COLO668 (cell line): ENCODE measurements around the gene PADI4.
"Not testable (repeated sequence)": the region's sequence is repeated elsewhere in the genome, so short reads cannot be mapped to it uniquely, and the experiment has no call there.

Experiments
- DNase-seq: peaks from one replicate; lab custom pipeline; 2025; ENCODE audit not compliant: unreplicated experiment; lab: John Stamatoyannopoulos, UW

The PADI4 gene

GRCh38 chr1:17313530-17314309 is 5.7 kb downstream of the PADI4 start:
- no peak for DNase-seq

- no peak for DNase-seq
These were observed 6.5 kb downstream of the PADI4 start for GRCh38 chr1:17314491-17314971.

GRCh38 chr1:17315542-17316130 is 7.6 kb downstream of the PADI4 start:
- DNase-seq, result no peak

- no peak for DNase-seq
These were observed 8.7 kb downstream of the PADI4 start for GRCh38 chr1:17316704-17317103.

- no peak for DNase-seq
These were observed 10.3 kb downstream of the PADI4 start for GRCh38 chr1:17318262-17318661.

- DNase-seq, result no peak
These were observed 11.8 kb downstream of the PADI4 start for GRCh38 chr1:17319561-17320350.

GRCh38 chr1:17321857-17322390 is 13.9 kb downstream of the PADI4 start:
- not testable (repeated sequence) for DNase-seq

- no peak for DNase-seq
These were observed 20.9 kb downstream of the PADI4 start for GRCh38 chr1:17328855-17329254.

GRCh38 chr1:17329610-17330009 is 21.6 kb downstream of the PADI4 start:
- no peak for DNase-seq

- DNase-seq, result no peak
These were observed 22.9 kb downstream of the PADI4 start for GRCh38 chr1:17330856-17331255.

GRCh38 chr1:17333081-17333480 is 25.1 kb downstream of the PADI4 start:
- DNase-seq, result no peak

- DNase-seq, result peak; percentile 82
These were observed 28.1 kb downstream of the PADI4 start for GRCh38 chr1:17335821-17336710.

GRCh38 chr1:17338706-17339493 is 30.9 kb downstream of the PADI4 start:
- no peak for DNase-seq

GRCh38 chr1:17339521-17339920 is 31.5 kb downstream of the PADI4 start:
- no peak for DNase-seq

- DNase-seq, result no peak
These were observed 32.4 kb downstream of the PADI4 start for GRCh38 chr1:17340358-17340757.

GRCh38 chr1:17342014-17342441 is 34.0 kb downstream of the PADI4 start:
- DNase-seq, result no peak

GRCh38 chr1:17345506-17345905 is 37.5 kb downstream of the PADI4 start:
- not testable (repeated sequence) for DNase-seq

GRCh38 chr1:17346046-17346789 is 38.2 kb downstream of the PADI4 start:
- no peak for DNase-seq
